ENCODE results near the gene ALOXE3. TPM values are rescaled to one million over a fixed set of nuclear protein-coding genes. Genes with fewer than 3 reads are reported as not detected.

The ALOXE3 gene
- total RNA-seq, 2 donors from 2014 or later = not detected

GRCh38 chr17:8046929-8047768, 71.2 kb downstream of the ALOXE3 start:
- no peak overlapping the region for H3K4me3 Mint-ChIP-seq
- no peak overlapping the region for H3K27ac Mint-ChIP-seq
- no peaks in the 10 kb centered on the region for H3K4me1 Mint-ChIP-seq (ENCODE audit: low read depth)
- DNase-seq (no peak), ATAC-seq (replicated peaks in 1 of 2) (no peak)
- no peaks in the 10 kb centered on the region for H3K9me3 Mint-ChIP-seq
- H3K36me3 Mint-ChIP-seq (ENCODE audit: insufficient read depth in 2 of 2) = no peaks in the 10 kb centered on the region
- H3K27me3 Mint-ChIP-seq (ENCODE audit: low read depth) = no peaks in the 10 kb centered on the region

- Mint-ChIP-seq H3K4me1 (ENCODE audit: low read depth) (no peaks in the 10 kb centered on the region), H3K9me3 (no peaks in the 10 kb centered on the region), H3K4me3 (no peak overlapping the region), H3K27me3 (ENCODE audit: low read depth) (no peaks in the 10 kb centered on the region), H3K36me3 (ENCODE audit: insufficient read depth in 2 of 2) (no peaks in the 10 kb centered on the region), H3K27ac (no peak overlapping the region)
- DNase-seq = no peak
- ATAC-seq (replicated peaks in 1 of 2) = no peak
Measured at GRCh38 chr17:8046306-8046928, 71.9 kb downstream of the ALOXE3 start.

Other genes starting within 250 kb of the ALOXE3 start
- gene CHD3, start 229.7 kb downstream of the ALOXE3 start, total RNA-seq = 100 to 1,000 TPM; 133 to 140 TPM
- gene RNF227, start 202.2 kb downstream of the ALOXE3 start, total RNA-seq = 1 to 10 TPM; 2.5 to 3.7 TPM
- gene KCNAB3, start 188.7 kb downstream of the ALOXE3 start, total RNA-seq = 10 to 100 TPM; 10.2 to 10.3 TPM
- 100 to 1,000 TPM; 139 to 150 TPM for gene TRAPPC1, start 186.6 kb downstream of the ALOXE3 start, total RNA-seq
- 10 to 100 TPM; 61.0 to 62.6 TPM for gene CNTROB, start 186.3 kb downstream of the ALOXE3 start, total RNA-seq
- under 1 TPM in 1 of 2 donors, not detected in 1; 0.34 TPM for gene GUCY2D, start 115.9 kb downstream of the ALOXE3 start, total RNA-seq
- under 1 TPM; 0.14 TPM for gene ALOX15B, start 79.5 kb downstream of the ALOXE3 start, total RNA-seq
- 1 to 10 TPM; 1.3 to 4.1 TPM for gene ALOX12B, start 30.8 kb downstream of the ALOXE3 start, total RNA-seq
- 1 to 10 TPM; 1.5 to 4.3 TPM for gene HES7, start 5.6 kb upstream of the ALOXE3 start, total RNA-seq
- gene PER1, start 33.9 kb upstream of the ALOXE3 start, total RNA-seq = 10 to 100 TPM; 58.2 to 78.5 TPM
- 10 to 100 TPM; 71.3 to 73.6 TPM for gene VAMP2, start 44.4 kb upstream of the ALOXE3 start, total RNA-seq
- 10 to 100 TPM; 45.1 to 50.8 TPM for gene TMEM107, start 57.9 kb upstream of the ALOXE3 start, total RNA-seq
- 1 to 10 TPM; 9.6 TPM for gene BORCS6, start 71.7 kb upstream of the ALOXE3 start, total RNA-seq
- 100 to 1,000 TPM; 146 to 167 TPM for gene AURKB, start 92.1 kb upstream of the ALOXE3 start, total RNA-seq
- 10 to 100 TPM; 48.2 to 62.9 TPM for gene CTC1, start 129.5 kb upstream of the ALOXE3 start, total RNA-seq
- gene PFAS, start 130.8 kb upstream of the ALOXE3 start, total RNA-seq = 10 to 100 TPM; 59.9 to 72.2 TPM
- 10 to 100 TPM; 59.2 to 73.8 TPM for gene RANGRF, start 170.2 kb upstream of the ALOXE3 start, total RNA-seq
- 1 to 10 TPM; 5.3 to 6.1 TPM for gene SLC25A35, start 176.9 kb upstream of the ALOXE3 start, total RNA-seq
- not detected for gene ARHGEF15, start 191.7 kb upstream of the ALOXE3 start, total RNA-seq
- not detected for gene ODF4, start 221.3 kb upstream of the ALOXE3 start, total RNA-seq

Data from activated T-cell treated with anti-CD3 and anti-CD28 coated beads, Interleukin-2, amount 50 U/mL, for 72 hours (primary cell).